Mammary epithelial cell (primary cell): Measurements from ENCODE around the gene SPCS1.

ENCODE experiments used
- CTCF ChIP-seq, 2 donors: IDR thresholded peaks in 1 of 2; conservative IDR thresholded peaks in 1 of 2; 2 replicates each; pipeline ENCODE4 v1.5.1; 2011 to 2012; ENCODE audit warnings: inconsistent platforms in 2 of 2, low read length in 2 of 2, mild to moderate bottlenecking in 2 of 2, control low read depth in 1 of 2, low read depth in 1 of 2; ENCODE audit not compliant: insufficient read depth in 1 of 2; ENCODE audit errors: extremely low read depth in 1 of 2
- EZH2 ChIP-seq: IDR thresholded peaks from 2 replicates; pipeline ENCODE4 v1.6.1; 2012; ENCODE audit warnings: low read length, inconsistent platforms, borderline replicate concordance

- TF ChIP-seq CTCF (conservative IDR thresholded peaks at IDR 0.05 in 1 of 2, IDR thresholded peaks at IDR 0.05 in 1 of 2; ENCODE audit: extremely low read depth in 1 of 2, insufficient read depth in 1 of 2, low read depth in 1 of 2, low read length in 2 of 2) = no peak
- TF ChIP-seq EZH2 = no peak
Measured at GRCh38 chr3:52710512-52710911, 4.6 kb downstream of the SPCS1 start.
